ENCODE results near the gene OTUD6A.

Gene OTUD6A

DNA sequence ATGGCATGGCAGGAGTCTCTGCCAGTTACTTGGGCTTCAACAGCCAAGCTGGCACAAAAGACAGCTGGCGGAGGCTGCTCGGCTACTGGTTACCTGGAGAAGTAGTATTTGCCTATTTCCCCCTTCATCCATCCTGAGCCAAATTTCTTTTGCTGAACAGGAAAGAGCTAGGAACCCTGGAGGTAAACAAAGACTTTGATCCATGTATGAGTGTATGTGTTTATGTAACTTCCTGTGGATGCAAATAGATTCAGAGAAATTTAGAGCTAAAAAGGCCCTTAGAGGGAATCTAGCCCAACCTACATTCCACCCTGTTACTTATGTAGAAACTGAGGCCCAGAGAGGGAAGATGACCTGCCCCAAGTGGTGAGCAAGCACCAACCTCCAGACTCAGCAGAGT lies 23.7 kb upstream of the OTUD6A start:
- H3K4me3 ChIP-seq (ENCODE audit: low read length): no peak overlapping the region
- DNase-seq (ENCODE audit: low read depth): no peak
- TF ChIP-seq, protein P1, sequence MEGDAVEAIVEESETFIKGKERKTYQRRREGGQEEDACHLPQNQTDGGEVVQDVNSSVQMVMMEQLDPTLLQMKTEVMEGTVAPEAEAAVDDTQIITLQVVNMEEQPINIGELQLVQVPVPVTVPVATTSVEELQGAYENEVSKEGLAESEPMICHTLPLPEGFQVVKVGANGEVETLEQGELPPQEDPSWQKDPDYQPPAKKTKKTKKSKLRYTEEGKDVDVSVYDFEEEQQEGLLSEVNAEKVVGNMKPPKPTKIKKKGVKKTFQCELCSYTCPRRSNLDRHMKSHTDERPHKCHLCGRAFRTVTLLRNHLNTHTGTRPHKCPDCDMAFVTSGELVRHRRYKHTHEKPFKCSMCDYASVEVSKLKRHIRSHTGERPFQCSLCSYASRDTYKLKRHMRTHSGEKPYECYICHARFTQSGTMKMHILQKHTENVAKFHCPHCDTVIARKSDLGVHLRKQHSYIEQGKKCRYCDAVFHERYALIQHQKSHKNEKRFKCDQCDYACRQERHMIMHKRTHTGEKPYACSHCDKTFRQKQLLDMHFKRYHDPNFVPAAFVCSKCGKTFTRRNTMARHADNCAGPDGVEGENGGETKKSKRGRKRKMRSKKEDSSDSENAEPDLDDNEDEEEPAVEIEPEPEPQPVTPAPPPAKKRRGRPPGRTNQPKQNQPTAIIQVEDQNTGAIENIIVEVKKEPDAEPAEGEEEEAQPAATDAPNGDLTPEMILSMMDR (conservative IDR thresholded peaks at IDR 0.05; ENCODE audit: low read depth, low read length): no peak

DNA sequence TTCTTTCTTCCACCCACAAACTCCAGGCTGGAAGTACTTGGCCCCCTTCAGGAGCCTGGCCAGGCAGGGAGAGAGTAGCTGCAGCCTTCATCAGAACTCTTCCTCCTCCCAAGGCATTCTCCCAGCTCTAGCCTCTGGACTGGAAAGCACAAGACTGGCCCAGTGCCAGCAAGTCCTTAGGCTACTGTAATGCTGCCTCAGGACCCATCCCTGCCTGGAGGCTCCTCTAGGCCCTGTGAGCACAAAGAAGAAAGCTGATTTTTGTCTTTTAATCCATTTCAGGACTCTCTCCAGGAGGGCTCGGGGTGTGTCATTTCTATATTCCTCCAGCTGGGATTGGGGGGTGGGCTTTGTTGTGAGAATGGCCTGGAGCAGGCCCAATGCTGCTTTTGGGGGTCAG lies 23.3 kb upstream of the OTUD6A start:
- TF ChIP-seq, protein P1 (conservative IDR thresholded peaks at IDR 0.05; ENCODE audit: low read depth, low read length): no peak
- no peak overlapping the region for H3K4me3 ChIP-seq (ENCODE audit: low read length)
- DNase-seq (ENCODE audit: low read depth): no peak

DNA sequence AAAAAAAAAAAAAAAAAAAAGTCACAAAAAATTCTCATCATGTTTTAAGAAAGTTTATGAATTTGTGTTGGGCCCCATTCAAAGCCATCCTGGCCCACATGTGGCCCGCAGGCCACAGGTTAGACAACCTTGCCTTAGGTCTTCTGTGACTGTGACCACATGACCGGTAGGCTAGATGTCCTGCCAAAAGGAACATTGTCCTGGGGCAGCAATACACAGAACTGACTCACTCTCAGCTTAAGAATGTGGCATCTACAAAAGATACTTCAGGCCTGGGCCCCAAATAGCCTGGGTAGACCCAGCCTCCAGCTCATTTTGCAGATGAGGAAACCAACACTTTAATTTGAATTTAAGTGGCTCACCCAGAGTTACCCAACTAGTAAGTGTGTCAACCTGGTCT lies 22.5 kb upstream of the OTUD6A start:
- DNase-seq (ENCODE audit: low read depth): no peak
- no peak overlapping the region for H3K4me3 ChIP-seq (ENCODE audit: low read length)
- TF ChIP-seq, protein P1 (conservative IDR thresholded peaks at IDR 0.05; ENCODE audit: low read depth, low read length): no peak

- DNase-seq (ENCODE audit: low read depth): no peak
- no peak overlapping the region for H3K4me3 ChIP-seq (ENCODE audit: low read length)
- TF ChIP-seq, protein P1 (conservative IDR thresholded peaks at IDR 0.05; ENCODE audit: low read depth, low read length): no peak
Observed at GRCh38 chrX:70041993-70042392, 20.3 kb upstream of the OTUD6A start.

GRCh38 chrX:70042399-70043371 lies 19.6 kb upstream of the OTUD6A start:
- TF ChIP-seq, protein P1 (conservative IDR thresholded peaks at IDR 0.05; ENCODE audit: low read depth, low read length): no peak
- no peak overlapping the region for H3K4me3 ChIP-seq (ENCODE audit: low read length)
- DNase-seq (ENCODE audit: low read depth): no peak

GRCh38 chrX:70043685-70044084 lies 18.6 kb upstream of the OTUD6A start:
- no peak for DNase-seq (ENCODE audit: low read depth)
- no peak overlapping the region for H3K4me3 ChIP-seq (ENCODE audit: low read length)

More at GRCh38 chrX:70043685-70044084, 18.6 kb upstream of the OTUD6A start:
- TF ChIP-seq, protein P1 (conservative IDR thresholded peaks at IDR 0.05; ENCODE audit: low read depth, low read length): no peak

Measured in retinal pigment epithelial cell (primary cell).